Stimulated activated CD4-positive, alpha-beta T cell treated with anti-CD3 and anti-CD28 coated beads, Interleukin-12 subunit alpha, Interleukin-12 subunit beta, amount 100 ng/mL, for 24 hours (primary cell): ENCODE results near the gene CILP.
"Not testable (repeated sequence)": the region's sequence is repeated elsewhere in the genome, so short reads cannot be mapped to it uniquely, and the experiment has no call there.

Experiments used
- DNase-seq, 2 experiments: peaks; one replicate each; pipeline ENCODE4 v3.0.0-alpha.2; 2020; ENCODE audit warnings: low read depth in 2 of 2

Gene CILP

GRCh38 chr15:65210770-65211481 lies at the start of gene CILP:
Gene CILP, minus strand, starts transcription at chr15:65211473. Its CDS starts 1,718 bp downstream, at chr15:65209755.
- no peak for DNase-seq

GRCh38 chr15:65260968-65261367 lies 49.7 kb upstream of the CILP start:
- no peak for DNase-seq

- DNase-seq: no peak
These were observed 48.1 kb upstream of the CILP start for GRCh38 chr15:65259367-65259797.

- DNase-seq: no peak
These were observed 47.3 kb upstream of the CILP start for GRCh38 chr15:65258375-65259262.

GRCh38 chr15:65255486-65256140 lies 44.3 kb upstream of the CILP start:
- DNase-seq: no peak

GRCh38 chr15:65254758-65255157 lies 43.5 kb upstream of the CILP start:
- no peak for DNase-seq

GRCh38 chr15:65254356-65254755 lies 43.1 kb upstream of the CILP start:
- DNase-seq: no peak

- DNase-seq: peak; percentile 44 to 63
These were observed 38.4 kb upstream of the CILP start for GRCh38 chr15:65249641-65250040.

- DNase-seq: no peak
These were observed 37.4 kb upstream of the CILP start for GRCh38 chr15:65248511-65249255.

GRCh38 chr15:65246939-65247338 lies 35.7 kb upstream of the CILP start:
- no peak for DNase-seq

- DNase-seq: no peak
These were observed 34.9 kb upstream of the CILP start for GRCh38 chr15:65246026-65246714.

GRCh38 chr15:65245096-65245856 lies 34.0 kb upstream of the CILP start:
- DNase-seq: no peak

- no peak for DNase-seq
These were observed 33.4 kb upstream of the CILP start for GRCh38 chr15:65244638-65245037.

- DNase-seq: not testable (repeated sequence)
These were observed 25.2 kb upstream of the CILP start for GRCh38 chr15:65236443-65236842.

- DNase-seq: no peak
These were observed 22.4 kb upstream of the CILP start for GRCh38 chr15:65233696-65234095.

- DNase-seq: no peak
These were observed 21.2 kb upstream of the CILP start for GRCh38 chr15:65232520-65232919.

- no peak for DNase-seq
These were observed 20.0 kb upstream of the CILP start for GRCh38 chr15:65231306-65231705.

- not testable (repeated sequence) for DNase-seq
These were observed 15.6 kb upstream of the CILP start for GRCh38 chr15:65226901-65227300.

GRCh38 chr15:65226221-65226620 lies 14.9 kb upstream of the CILP start:
- DNase-seq: no peak

- DNase-seq: no peak
These were observed 12.7 kb upstream of the CILP start for GRCh38 chr15:65223996-65224395.
